Anterior cingulate cortex (tissue), 58 donors: ENCODE results near the gene MBLAC1.

Source experiments
- DNase-seq, 58 donors: peaks; one replicate each; lab custom pipeline; 2025; lab: John Stamatoyannopoulos, UW

Gene MBLAC1

DNA sequence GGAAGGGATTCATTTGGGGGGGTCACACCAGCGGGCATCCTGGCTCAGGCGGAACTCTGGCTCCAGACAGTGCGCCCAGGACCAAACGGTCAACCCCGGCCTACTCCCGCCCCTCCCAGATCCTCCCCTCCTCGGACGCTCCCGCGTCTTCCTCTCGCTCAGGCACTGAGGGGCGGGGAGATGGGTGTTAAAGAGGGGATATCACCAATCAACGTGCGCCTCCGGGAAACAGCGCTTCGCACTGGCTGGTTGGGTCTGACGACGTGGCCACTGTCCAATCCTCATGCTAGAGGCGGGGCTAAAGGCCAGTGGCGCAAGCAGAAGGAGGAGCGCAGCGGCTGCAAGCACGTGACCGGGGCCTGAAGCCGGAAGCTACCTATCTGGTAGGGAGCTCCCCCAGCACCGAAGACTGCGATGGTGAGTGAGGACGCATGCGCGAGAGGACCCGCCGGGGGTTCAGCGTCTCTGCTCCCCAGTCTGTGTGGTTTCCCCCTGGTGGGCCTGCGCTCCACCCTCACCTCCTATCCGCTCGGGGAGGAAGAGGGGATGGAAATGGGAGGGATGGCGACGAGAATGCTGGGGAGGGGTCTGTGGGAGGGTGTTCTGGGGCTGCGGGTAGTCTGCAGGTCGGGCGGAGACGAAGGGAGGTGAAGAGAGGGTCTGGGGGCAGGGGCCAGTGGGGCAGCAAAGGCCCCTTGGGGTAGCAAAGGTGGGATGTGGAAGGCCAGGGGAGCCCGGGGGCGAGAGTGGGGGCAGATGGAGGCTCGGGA lies 22.0 kb downstream of the MBLAC1 start, which contains the start of gene LAMTOR4:
TSS of gene LAMTOR4 (plus strand) at position 360 of the 770 bp plus-strand sequence. CDS start at position 415, 55 bp downstream.
- peak; percentile 89 to 100 (median 99) for DNase-seq

DNA sequence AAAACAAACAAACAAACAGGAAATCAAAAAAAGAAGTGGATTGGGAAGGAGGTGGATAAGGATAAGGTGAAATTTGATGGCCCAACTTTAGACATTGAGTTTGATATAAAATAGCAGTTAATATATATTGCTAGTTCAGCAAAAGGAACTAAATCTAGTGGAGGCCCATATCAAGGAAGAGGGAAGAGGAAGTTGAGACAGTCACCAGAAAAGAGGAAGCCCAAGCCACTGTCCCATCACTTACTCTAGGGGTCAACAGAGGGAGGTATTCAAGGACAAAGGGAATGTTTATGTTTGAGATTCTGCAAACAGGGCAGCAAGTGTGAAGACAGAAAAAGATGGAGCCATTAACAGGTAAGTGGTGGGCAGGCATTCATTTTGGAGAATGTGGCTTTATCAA lies 25.6 kb downstream of the MBLAC1 start:
- DNase-seq = no peak

DNA sequence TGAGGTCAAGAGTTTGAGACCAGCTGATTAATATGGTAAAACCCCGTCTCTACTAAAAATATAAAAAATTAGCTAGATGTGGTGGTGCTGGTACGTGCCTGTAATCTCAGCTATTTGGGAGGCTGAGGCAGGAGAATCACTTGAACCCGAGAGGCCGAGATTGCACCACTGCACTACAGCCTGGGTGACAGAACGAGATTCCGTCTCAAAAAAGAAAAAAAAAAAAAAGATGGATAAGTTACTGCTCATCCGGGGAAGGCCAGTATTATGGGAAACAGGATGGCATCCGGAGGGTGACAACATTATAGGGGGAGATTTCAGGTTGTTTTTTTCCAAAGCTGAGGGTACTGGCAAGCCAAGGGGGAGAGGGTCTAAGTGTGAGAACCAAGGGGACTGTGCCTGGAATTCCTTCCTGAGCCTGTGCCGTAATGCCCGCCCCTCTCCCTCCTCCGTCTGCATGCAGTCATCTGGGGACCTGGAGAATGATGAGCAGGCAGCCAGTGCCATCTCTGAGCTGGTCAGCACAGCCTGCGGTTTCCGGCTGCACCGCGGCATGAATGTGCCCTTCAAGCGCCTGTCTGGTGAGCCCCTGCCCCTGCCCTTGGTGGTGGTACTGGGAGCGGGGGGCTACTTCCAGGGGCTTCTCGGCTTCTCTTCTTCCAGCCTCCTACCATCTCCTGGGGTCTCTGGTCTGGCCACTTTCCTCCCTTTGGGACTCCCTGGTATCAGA lies 26.3 kb downstream of the MBLAC1 start:
- DNase-seq = no peak

DNA sequence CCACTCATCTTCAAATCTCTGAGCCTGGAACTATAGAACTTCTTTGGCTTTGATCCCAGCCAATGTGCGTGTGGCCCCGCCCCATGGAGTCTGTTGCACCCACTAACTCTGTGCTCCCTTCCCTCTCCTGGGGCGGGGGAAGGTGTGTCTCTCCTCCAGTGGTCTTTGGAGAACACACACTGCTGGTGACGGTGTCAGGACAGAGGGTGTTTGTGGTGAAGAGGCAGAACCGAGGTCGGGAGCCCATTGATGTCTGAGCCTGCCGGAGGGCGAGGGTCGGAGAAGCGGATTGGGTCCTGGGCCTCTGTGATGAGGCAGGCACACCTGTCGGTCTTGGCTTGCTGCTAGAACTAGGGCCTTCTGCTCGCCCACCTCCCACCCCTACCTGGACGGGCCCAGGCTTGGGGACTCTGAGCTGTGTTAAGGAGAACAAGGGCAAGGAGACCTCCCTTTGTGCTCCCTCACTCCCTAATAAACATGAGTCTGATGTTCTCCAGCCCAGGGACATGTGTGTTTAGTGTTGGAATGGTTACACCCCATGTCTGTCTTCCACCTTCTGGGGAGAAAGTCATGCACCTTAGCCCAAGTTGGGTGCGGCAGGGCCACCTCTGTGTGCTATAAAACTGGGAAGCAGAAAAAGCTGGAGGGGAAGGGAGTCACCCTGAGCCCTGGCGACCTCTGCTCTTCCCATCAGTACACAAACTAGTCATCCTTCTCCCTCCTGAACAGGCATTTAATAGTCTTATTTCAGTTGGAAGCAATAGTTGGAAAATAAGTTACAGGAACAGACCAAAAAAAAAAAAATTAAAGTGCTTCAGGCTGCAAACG lies 27.2 kb downstream of the MBLAC1 start:
- no peak for DNase-seq

DNA sequence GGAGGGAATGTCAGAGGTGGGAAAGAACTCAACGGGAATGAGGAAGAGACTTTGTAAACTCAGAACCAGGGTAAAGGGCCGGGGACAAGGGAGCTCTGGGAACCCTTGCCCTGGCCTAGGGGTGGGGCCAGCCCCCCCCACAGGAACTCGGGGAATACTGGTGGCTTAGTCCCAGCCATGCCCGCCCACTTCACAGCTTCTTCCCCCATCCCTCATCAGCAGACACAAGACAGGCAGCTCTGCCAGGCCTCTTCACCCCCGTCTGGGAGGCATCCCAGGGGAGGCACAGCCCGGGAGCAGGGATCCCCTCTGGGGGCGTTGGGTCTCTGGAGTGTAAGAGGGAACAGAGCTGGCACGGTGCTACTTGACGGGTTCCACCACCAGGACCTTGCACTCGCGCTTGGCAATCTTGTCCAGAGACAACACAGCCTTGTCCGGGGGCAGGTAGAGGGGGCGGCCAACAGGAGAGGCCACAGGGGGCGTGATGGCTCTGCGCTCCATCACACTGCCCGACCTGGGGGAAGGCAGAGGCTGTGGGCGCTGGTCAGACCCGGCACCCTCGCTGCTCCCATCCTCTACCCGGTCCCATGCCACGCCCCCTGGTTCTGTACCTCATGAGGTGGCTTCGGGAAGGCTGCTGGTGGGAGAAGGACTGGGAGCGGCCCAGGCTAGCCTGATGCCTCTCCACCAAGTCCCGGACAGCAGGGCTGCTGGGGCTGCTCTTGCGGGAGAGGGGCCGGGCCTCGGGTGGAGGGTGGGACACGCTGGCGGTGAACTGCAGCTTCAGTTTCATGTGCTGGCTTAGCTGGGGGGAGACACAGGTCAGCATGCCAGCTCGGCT lies 28.1 kb downstream of the MBLAC1 start:
- no peak for DNase-seq

DNA sequence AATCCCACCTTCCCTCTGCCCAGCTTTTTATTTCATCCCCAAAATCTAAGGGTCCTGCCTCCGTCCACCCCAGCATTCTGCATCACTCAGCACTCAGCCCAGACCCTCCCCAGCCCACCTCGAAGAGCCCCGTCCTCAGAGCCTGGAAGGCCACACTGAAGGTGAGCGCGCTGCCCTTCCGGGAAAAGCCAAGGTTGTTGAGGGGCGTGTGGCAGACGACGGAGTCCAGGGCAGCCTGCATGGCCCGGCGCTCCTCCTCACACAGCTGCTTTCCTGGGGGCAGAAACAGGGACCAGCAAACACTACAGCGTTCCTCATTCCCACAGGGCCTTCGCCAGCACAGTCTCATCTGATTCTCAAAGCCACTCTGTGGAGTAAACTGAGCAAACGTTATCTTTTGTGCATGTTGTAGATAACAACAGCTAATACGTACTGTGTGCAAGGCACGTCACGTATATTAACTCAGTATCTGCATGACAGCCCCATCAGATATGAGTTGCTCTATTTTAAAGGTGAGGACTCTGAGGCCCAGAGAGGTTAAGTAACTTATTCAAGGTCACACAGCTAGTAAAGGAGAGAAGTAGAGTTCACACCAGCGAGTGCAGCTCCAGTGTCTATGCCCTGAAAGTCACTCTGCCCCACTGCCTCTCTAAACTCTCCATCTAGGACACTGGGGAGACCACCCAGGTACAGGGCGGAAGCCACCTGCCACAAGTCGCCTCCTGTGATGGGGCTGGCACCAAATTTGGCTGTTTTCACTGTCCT lies 29.0 kb downstream of the MBLAC1 start:
- no peak for DNase-seq

DNA sequence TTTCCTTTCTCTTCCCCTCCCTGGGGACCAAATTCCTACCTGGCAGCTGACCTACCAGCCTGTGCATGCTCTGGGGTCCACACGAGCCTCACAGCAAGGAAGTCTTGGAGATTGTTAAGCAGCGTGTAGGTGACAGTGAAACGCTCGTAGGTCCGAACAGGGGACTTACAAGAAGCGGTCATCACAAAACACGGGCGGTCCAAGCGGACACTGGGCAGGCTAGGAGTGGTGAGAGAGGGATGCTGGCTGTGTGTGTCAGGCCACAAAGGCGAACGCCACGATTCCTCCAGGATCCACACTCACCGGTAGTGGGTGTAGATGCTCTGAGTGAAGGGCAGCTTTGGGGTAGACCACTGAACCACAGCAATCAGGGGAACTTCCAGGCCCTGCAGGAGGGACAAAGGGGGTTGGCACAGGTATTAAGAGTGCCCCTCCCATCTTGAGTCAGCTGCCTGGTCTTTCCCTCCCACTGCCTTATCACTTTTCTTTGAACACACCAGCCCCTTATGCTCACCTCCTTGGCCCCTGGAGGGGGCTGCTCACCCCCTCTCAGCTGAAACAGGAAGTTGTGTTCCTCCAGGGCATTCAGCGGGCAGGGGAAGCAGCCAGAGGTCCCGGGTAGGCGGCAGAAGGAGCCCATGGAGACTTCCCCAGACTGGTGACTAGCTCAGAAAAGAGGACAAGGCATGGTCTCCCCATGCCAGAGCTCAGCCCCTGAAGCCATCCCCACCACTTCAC lies 29.7 kb downstream of the MBLAC1 start:
- no peak for DNase-seq

DNA sequence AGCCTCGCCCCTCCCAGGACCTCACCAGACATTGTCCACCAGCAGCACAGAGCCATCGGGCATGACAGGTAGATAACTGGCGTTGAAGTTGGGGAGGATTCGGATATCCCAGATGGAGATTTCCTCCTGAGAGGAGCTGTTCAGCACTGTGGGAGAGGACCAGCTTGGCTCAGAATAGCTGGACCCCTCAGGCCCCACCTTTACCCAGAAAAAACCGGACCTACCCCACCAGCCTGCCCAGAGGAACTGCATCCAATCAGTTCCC lies 30.2 kb downstream of the MBLAC1 start:
- DNase-seq = no peak

DNA sequence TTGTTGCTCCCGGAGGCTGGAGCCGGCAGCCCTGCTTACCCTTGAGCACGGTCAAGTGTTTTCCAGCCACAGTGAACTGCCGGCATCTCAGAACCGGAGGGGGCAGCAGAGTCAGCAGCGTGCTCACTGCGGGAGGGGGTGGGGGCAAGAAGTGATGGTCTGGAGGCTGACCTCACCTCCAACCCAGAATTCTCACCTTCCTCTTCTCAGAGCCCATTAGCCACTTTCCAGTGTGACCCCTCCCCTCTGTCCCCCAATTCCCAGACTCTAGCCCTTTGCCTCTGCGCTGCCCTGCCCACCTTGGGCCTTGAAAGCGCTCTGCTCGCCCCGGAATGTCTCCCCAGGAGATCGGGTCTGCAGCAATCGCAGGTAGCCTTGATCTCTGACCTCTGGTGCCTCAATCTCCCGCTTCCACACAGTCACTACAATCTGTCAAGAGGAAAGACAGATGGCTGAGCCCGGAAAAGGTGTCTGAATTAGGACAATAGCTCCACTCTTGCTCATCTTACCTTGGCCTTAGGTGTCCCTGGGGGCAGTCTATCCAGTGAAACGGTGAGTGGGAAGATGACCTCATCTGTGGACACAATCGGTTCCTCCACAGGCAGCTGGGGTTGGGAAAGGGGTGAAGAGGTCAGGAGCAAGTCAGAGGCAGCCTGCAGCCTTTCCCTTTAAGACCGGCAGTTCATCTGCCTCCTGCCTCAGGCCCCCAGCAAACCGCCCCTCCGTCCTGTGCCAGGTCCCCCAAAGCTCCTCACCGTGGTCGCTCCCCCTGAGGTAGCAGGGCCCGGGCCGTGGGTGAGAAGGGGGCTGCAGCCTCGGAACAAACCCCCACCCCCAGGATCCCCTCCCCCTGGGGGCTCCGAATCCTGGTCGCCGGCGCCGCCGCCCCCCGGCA lies 30.8 kb downstream of the MBLAC1 start:
- DNase-seq = peak in 2 of 58 donors; percentile 21 to 36

DNA sequence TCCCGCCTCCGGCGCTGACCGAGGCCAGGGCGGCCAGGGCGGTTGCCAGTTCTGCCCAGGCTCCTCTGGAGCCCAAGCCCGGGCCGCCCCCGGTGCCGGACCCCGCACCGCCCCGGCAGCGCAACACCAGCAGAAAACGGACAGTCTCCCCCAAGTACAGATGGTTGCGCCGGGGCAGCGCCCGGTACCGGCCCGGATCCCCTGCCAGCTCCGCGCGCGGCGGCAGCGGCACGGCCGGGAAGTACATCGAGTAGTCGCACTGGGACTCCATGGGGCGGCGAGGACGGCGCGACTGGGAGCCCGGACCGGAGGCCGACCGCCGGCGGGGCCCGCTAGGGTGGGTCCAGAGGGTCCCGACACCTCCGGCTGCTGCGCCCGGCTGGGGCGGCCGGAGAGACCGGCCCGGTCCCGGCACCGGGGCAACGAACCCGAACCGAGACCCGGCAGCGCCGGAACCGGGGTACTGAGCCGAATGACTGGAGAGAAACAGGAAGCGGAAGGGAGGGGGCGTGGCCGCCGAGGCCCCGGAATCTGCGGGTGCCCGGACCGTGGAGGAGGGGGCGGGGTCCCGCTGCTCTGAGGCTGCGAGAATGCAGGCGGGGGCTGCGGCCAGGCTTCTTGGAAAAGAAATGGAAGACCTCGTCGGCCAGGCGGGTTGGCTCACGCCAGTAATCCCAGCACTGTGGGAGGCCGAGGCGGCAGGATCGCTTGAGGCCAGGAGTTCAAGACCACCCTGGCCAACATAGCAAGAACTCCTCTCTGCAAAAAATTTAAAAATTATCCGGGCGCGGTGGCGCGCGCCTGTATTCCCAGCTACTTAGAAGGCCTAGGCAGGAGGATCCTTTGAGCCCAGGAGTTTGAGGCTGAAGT lies 31.7 kb downstream of the MBLAC1 start, which contains the start of gene TRAPPC14:
TSS of gene TRAPPC14 (minus strand) at position 495 of the 870 bp plus-strand sequence. CDS start at position 271, 224 bp downstream.
- DNase-seq = peak; percentile 45 to 95 (median 84)

DNA sequence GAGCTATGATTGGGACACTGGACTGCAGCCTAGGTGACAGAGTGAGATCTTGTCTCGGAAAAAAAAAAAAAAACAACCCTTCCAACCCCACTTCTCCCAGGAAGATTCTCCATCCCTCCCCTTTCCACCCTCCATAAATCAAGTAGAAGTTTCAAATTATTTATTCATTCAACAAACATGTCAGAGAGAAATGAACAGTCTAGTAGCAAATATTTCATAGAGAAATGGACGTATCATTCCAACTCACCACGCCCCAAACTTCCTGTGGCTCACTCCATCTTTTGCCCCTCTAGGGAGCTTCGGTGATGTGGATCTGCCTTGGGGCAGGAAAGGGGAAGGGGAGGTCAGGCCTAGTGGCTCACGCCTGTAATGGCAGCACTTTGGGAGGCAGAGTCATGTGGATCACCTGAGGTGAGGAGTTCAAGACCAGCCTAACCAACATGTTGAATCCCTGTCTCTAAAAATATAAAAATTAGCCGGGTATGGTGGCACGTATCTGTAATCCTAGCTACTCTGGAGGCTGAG lies 32.4 kb downstream of the MBLAC1 start:
- DNase-seq = no peak

DNA sequence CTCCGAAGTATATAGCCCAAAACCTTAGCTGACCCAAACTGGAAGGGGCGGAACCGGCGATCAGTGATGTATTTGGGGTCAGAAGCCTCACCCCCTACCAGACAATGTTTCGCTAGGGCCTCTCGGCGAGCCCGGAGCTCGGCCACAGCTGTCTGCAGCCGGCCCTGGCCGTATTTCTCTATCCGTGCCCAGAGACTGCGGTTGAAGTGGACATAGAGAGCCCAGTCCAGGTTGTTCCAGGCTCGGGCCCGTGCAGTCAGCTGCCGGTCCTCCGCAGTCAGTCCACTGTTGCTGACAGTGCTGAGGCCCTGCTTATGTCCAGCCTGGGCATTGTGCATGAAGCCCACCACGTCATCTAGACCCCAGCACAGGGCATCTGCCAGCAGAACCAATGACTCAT lies 33.3 kb downstream of the MBLAC1 start:
- DNase-seq = no peak

DNA sequence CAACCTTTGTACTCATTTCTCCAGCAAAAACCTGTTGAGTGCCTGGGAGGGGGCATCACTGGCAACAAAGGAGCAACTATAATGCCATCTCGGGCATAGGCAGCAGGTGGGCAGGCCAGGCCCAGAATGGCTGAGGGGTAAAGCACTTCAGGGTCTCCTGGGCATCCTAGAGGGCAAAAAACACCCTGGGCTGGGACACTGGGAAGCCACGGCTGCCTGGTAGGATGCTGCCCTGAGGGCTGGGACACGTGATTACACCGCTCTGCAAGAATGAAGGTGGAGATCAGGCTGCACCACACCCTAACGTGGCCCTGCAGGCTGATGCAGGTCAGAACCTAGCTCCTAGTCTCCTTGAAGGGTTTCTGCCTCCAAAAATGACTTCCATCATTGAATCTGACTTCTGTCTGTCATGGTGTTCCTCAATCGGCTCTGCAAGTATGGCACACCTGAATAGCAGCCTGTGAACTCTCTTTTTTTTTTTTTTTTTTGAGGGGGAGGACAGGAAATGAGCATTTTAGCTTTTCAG lies 36.3 kb downstream of the MBLAC1 start:
- no peak for DNase-seq

DNA sequence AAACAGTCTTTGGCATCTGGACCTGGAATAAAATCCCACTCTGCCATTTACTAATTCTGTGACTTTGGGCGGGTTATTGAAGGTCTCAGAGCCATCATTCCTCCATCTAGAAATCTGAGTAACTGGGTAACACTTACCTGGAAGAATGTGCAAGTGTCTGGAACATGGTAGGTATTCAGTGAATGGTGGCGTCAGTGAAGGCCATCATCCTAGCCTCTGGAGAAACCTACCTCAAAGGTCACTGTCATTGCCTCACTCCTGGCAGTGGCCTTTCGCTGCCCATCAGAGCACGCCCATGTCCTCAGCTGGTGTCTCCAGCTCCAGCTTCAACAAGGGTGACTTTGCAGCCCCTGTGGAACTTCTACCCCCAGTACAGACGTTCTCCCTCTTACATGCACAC lies 37.1 kb downstream of the MBLAC1 start:
- no peak for DNase-seq

DNA sequence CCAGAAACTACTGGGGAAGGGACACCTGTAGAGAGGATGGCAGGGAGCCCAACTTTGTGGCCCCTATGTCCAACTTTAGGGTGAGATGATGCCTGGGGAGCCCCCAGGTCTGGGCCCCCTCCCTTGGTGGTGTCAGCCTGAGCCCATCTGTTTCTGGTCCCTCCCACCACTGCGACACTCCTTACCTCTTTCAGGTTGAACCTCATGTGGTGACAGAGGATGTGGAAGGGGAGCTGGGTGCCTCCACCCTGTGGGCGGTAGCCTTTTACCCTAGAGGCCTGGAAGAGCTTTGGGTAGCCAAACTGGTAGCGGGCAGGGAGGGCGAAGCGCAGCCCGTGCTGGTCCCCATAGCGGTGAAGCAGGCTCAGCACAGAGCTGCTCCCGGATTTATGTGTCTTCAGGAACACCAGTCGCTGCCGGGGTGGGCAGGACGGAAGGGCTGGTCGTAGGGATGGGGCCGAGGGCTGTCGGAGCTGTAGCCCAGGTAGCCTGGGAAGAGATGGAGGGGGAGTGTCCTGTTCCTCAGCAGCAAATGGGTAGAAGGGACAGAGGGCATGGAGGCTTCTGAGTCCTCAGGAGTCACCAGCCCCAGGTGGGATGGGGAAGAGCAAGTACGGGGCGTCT lies 39.7 kb downstream of the MBLAC1 start:
- no peak for DNase-seq
